ENCODE data around the gene SLC25A23.

SLC25A23 gene

GRCh38 chr19:6480848-6481415 is 21.3 kb upstream of the SLC25A23 start:
- no peak for DNase-seq

DNA sequence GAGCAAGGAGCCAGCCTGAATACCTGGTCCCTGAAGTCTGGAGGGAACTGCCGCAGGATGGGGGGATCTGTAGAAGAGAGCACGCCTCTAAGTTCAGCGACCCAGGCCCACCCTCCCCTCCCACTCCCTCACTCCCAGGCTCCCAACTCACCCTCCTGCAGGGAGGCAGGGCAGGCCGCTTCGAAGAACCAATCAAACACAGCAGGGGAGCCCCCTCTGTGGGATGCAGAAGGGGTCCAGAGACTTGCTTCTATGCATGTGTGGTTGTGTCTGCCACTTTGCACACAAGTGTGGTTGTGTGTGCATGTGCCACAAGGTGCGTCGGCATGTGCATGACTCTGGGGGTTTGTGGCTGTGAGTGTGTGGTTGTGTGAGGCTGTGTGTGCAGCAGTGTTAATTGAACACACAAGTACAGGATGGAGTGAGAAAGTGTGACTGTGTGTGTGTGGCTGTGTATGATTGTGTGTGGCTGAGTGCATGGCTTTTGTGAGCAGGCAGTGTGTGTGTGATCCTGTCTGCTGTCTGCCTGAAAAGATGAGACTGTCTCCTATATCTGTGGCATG is 20.3 kb upstream of the SLC25A23 start:
- no peak for DNase-seq

DNA sequence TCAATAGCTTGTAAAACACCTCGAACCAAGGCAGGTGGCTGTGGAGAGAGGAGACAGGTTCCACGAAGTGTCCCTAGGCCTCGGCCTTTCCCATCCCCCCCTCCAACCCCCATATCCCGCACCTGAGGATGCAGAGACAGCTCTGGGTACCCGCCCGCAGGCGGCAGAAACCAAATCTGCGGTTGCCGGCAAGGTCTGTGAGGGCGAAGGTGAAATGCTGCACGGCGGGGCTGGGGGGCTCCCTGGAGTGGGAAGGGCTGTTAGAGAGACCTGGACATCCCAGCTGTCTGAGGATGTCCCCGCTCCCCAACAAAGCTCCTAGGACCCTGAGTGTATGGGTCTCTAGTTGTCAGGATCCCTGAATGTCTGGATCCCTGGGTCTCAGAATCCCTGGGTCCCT is 19.2 kb upstream of the SLC25A23 start:
- DNase-seq = no peak

DNA sequence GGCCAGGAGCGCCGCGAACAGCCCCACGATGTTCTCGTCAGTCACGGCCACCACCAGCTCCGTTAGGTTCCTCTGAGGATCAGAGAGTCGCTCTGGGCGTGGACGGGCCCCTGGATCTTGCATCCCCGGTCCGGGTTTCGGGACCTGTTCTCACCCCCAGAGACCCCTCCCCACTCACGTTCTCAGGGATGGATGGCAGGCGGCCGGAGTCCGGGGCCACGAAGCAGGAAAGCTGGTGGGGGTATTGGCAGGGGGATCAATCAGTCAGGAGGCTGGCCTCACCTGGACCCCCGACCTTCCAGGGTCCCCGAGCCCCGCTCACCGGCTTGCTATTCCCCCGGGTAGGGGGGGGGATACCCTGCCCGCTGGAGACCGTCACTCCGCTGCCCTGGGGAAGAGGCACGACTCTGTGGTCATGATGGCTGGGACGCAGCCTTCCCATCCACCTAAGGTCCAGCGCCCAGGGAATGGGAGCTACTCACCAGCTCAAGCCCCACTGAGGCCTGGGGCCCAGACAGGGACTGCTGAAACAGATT is 17.4 kb upstream of the SLC25A23 start:
- no peak for DNase-seq

DNA sequence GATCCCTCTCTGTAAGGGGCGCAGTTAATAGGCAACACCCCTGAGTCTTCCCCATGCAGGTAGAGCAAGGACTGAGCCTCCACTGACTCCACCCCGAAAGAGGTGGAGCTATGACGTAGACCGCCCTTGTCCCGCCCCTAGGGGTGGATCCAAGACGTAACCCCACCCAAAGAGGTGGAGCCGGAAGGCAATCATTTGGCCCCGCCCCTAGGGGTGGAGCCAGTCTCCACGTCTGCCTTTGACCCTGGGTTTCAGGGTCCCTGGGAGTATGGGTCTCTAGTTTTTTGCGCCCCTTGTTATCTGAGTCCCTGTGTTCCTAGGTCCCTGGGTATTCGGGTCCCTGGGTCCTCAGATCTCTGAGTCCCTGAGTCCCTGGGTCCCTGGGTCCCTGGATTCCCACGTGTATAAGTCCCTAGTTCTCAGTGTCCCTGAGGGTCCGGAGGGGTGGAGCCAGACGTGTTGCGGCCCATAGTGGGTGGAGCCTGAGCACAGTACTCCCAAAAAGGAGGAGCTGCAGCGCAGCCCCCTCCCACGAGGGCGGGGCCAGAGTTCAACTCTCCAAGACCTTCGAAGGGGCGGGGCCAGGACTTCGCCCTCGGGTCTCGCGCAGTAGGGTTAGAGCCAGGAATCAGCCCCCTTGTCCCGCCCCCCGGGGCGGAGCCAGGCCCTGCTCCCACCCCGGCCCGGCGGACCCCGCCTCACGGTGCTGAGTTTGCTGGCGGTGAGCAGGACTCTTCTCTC is 16.7 kb upstream of the SLC25A23 start:
- peak; percentile 53 for DNase-seq

- no peak for DNase-seq
These were observed 15.9 kb upstream of the SLC25A23 start for GRCh38 chr19:6475321-6476108.

DNA sequence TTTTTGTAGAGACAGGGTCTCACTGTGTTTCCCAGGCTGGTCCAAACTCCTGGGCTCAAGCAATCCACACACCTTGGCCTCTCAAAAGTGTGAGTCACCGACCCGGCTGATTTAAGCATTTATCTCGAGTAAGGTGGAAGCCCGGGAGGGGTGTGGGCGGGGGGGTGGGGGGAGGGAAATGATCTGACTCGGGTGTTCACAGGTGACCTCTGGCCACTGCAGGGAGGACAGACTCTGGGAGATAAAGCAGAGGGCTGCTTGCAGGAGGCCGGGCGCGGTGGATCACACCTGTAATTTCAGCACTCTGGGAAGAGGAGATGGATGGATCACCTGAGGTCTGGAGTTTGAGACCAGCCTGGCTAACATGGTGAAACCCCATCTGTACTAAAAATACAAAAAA is 14.1 kb upstream of the SLC25A23 start:
- no peak for DNase-seq

GRCh38 chr19:6472713-6473112 is 13.1 kb upstream of the SLC25A23 start:
- no peak for DNase-seq

DNA sequence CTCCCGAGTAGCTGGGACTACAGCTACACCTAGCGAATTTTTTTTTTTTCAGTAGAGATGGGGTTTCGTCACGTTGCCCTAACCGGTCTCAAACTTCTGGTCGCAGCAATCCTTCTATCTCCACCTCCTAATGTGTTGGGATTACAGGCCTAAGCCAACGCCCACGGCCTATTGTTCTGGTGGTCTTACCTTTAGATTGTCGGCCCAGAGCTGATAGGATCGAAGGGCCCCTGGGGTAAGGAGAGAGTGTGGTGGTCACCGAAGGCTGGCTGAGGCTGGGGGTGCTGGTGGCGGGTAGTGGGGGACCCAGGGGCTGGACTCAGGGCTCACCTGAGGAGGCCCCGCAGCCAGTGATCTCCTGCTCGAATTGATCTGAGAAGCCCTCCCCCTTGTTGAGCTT is 11.5 kb upstream of the SLC25A23 start:
- no peak for DNase-seq

DNA sequence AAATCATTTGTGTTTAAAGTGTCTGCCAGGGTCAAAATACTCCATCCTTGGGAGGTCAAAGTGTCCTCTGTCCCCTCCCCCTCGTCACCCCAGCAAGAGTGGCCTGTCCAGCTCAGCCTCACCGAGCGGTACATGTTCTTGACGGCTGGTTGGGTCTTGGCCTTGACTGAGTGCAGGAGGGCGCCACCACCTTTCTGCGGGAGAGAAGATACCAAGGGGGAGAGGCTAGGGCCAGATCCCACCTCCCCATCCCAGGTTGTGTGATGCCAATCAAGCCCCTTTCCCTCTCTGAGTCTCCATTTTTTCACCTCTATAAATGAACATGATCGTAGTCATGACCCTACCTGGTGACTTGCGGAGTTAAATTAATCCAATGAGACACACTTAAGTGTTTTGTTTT is 10.6 kb upstream of the SLC25A23 start:
- DNase-seq = no peak

DNA sequence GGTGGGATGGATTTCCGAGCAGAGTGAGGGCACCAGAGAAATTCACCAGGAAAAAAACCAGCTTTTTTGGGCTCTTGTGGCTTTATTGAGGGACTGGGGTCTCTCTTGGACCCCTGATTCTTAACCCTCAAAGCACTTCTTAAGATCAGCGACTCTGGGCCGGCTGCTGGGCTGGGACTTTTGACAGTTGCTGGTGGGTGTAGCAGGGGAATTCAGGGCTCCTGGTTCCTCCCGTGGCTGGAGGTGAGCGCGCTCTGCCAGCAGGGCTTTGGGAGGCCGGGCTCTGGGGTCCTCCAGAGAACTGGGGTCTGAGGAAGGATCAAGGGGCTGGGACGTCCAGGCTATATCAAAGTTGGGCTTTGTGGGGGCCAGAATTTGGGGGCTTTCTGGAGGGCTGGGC is 7.8 kb upstream of the SLC25A23 start:
- no peak for DNase-seq

DNA sequence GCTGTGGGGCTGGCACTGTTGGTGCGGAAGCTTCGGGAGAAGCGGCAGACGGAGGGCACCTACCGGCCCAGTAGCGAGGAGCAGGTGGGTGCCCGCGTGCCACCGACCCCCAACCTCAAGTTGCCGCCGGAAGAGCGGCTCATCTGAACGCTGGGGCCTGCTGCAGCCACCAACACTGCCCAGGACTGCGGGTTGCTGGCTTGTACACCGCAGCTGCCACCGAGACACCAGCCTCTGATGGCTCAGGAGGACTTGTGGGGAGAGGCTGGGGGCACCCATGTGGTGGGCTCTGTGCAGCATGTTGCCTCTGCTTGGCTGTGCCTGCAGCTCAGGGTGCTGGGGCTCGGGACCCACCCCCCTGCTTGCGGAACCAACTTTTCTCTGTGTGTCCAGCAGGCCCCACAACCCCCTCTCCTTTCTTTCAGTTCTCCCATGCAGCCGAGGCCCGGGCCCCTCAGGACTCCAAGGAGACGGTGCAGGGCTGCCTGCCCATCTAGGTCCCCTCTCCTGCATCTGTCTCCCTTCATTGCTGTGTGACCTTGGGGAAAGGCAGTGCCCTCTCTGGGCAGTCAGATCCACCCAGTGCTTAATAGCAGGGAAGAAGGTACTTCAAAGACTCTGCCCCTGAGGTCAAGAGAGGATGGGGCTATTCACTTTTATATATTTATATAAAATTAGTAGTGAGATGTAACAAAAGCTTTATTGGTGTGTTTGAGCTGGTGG is 7.1 kb upstream of the SLC25A23 start:
- no peak for DNase-seq

GRCh38 chr19:6465663-6466062 is 6.1 kb upstream of the SLC25A23 start:
- DNase-seq = no peak

DNA sequence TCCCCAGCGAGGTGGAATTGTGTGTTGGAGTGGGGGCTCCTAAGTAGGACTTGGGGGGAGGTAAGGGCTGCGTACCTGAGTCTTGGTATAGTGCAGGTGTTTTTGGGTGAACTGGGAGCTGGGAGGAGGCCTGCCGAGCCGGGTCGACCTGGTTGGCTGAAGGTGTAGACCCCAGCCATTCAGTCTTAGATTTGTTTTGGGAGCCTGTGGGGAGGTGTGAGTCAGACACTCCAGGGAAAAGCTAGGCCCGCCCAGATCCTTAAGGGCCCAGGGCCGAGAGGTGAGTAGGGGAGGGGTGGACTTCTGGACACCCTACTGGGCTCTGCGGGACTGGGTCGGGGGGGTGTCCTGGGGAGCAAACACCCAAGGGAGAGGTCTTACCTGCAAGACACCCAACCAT is 5.4 kb upstream of the SLC25A23 start:
- DNase-seq = no peak

GRCh38 chr19:6464070-6464873 is 4.7 kb upstream of the SLC25A23 start, which contains the start of gene CRB3:
CRB3 (plus strand) TSS chr19:6464271; CDS start chr19:6464702, 431 bp downstream.
- DNase-seq = peak; percentile 39

DNA sequence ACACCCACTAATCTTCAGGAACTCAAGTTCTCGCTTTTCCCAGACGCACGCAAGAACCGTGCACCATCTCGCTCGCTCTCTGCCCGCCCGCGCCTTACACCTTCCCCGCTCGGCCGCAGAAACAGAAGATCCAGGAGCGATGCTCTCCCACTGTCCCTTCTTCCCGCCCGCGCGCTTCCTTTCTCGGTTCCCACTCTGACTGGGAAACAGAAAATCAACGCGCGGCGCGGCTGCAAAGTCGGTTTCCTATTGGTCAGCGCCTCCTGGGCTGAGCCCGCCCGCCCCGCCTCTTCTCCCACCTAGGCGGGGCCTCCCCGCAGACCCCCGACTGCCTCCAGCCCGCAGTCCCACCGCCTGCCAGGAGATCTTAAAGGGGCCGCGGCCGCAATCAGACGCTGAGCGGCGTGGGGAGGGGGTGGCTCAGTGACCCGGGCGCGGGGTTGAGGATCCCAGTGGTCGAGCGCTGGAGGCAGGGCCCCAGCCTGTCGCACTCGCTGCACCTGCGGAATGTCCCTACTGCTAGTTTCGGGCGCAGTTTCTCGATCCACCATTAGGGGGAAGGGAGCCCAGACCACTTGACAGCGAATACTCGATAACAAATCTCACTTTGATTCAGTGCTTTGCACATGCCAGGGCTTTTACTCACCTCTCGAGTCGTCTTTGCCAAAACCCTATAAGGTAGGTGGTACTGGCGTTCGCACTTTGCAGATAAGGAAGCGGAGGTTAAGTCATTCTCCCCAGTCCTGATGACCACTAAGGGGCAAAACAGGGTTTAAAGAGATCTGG is 700 bp upstream of the SLC25A23 start:
- DNase-seq = peak; percentile 98

- peak; percentile 6 for DNase-seq
These were observed 814 bp downstream of the SLC25A23 start for GRCh38 chr19:6458695-6459261.

- no peak for DNase-seq
These were observed 1.5 kb downstream of the SLC25A23 start for GRCh38 chr19:6457958-6458694.

DNA sequence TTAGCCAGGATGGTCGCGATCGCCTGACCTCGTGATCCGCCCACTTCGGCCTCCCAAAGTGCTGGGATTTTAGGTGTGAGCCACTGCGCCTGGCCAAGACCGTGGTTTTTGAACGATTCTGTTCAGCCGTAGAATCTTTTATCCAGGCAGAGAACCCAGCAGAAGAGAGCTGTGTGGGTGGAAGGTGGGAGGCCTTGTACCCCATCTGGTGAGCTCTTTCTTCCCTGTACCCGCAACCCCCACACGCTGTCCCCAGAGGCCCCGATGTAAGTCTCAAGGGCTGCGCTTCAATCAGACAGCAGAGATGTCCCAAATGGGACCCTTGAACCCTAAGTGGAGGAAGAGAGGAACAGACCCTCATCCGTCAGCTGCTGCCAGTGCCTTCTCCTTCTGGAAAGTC is 3.7 kb downstream of the SLC25A23 start:
- DNase-seq = no peak

All from kidney glomerular epithelial cell (primary cell).